ENCODE results near the gene BID.

The BID gene

DNA sequence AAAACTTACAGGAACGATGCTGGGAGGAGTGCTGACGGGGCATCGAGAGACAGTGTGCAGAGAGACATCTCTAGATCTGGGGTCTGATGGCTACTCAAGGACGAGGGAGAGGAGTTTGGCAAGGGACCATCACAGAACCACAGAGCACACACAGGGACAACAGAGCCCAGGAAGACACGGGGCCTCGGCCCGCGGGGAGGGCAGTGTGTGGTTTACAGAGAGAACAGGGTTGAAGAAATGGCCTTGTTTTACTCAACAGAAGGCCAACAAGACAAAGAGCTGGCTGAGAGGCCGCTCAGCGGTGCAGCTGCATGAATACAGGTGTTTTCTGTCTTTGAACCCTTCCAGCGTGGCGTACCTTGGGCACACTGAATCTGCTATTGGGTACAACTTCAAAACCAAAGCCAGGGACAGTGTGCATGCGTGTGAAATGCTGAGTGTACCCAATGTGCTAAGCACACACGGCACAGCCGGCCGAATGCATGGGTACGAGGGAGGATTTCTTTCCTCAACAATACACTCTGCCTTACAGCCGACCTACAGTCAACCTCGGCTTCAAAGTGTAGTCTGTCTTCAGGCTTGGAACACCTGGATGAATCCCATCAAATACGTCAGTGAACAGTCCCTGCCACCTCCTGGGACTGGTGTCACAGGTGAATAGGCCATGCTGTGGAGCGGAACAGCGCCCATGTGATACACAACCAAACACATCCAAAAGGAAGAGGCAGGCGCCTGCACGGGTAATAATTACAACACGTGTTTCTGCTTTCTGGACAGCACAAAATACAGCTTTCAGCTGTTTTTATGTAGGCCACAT is 20.7 kb upstream of the BID start:
- no peak for DNase-seq
- no peaks in the 10 kb centered on the region for H3K36me3 ChIP-seq
- no peak overlapping the region for H3K4me3 ChIP-seq (ENCODE audit: low read depth, low read length)
- TF ChIP-seq, protein P1, sequence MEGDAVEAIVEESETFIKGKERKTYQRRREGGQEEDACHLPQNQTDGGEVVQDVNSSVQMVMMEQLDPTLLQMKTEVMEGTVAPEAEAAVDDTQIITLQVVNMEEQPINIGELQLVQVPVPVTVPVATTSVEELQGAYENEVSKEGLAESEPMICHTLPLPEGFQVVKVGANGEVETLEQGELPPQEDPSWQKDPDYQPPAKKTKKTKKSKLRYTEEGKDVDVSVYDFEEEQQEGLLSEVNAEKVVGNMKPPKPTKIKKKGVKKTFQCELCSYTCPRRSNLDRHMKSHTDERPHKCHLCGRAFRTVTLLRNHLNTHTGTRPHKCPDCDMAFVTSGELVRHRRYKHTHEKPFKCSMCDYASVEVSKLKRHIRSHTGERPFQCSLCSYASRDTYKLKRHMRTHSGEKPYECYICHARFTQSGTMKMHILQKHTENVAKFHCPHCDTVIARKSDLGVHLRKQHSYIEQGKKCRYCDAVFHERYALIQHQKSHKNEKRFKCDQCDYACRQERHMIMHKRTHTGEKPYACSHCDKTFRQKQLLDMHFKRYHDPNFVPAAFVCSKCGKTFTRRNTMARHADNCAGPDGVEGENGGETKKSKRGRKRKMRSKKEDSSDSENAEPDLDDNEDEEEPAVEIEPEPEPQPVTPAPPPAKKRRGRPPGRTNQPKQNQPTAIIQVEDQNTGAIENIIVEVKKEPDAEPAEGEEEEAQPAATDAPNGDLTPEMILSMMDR (IDR thresholded peaks at IDR 0.05; ENCODE audit: low read depth, low read length) = no peak
- no peaks in the 10 kb centered on the region for H3K27me3 ChIP-seq (ENCODE audit: insufficient read depth, low read depth, severe bottlenecking)
- no peaks in the 10 kb centered on the region for H3K9me3 ChIP-seq (ENCODE audit: severe bottlenecking)
- no peak overlapping the region for H3K27ac ChIP-seq

DNA sequence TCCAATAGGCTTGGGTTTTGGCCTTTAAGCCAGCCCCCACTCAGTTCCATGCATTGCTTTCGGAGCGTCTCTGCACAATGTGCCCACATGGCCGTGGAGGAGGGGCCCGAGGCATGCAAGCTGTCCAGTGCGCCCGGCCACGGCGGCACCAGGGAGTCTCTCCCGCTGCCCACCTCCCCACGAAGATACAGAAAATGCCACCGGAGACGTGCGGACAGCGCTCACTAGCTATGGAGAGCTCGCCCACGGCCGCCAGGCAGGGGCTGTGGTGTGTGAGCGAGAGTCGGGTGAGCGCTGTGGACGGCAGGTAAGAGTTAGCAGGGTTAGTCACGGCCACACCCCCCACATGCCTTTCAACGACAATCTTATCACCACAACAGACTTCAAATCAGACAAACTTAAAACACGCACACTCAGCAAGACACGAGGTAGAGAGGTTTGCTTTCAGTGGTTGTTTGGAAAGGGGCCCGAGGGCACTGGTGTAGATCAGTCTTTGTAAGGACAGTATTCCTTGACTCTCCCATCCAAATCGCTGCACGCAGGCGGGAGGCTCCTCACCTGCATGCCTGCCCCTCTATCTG is 18.7 kb upstream of the BID start:
- no peak for DNase-seq
- TF ChIP-seq, protein P1 (IDR thresholded peaks at IDR 0.05; ENCODE audit: low read depth, low read length) = no peak
- Histone ChIP-seq H3K4me3 (ENCODE audit: low read depth, low read length) (no peak overlapping the region), H3K36me3 (no peaks in the 10 kb centered on the region; the same call in 1 of the 2 replicates), H3K9me3 (ENCODE audit: severe bottlenecking) (no peaks in the 10 kb centered on the region), H3K27me3 (ENCODE audit: insufficient read depth, low read depth, severe bottlenecking) (no peaks in the 10 kb centered on the region), H3K27ac (no peak overlapping the region)

DNA sequence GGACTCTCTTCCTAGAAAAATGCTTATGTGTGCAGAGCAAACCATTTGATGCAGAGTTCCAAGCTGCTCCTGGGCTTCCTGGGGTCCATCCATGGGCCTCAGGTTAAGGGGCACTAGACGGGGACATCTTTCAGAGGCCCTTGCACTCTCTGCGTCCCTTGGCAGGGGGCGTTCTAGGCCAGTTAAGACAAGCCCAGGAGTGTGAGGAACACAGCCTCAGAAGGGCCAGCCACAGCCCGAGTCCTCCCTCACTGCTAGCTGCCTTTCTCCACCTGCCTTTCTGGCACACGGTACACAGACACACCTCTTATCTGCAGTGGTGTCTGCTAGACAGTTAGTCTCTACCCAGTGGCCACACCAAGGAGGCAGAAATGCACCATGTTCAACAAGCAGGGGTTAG is 18.0 kb upstream of the BID start:
- TF ChIP-seq, protein P1 (IDR thresholded peaks at IDR 0.05; ENCODE audit: low read depth, low read length) = 0 out of 2 replicates have a peak, but pooled peaks have one; percentile 23
- Histone ChIP-seq H3K4me3 (ENCODE audit: low read depth, low read length) (no peak overlapping the region), H3K27ac (no peak overlapping the region)

DNA sequence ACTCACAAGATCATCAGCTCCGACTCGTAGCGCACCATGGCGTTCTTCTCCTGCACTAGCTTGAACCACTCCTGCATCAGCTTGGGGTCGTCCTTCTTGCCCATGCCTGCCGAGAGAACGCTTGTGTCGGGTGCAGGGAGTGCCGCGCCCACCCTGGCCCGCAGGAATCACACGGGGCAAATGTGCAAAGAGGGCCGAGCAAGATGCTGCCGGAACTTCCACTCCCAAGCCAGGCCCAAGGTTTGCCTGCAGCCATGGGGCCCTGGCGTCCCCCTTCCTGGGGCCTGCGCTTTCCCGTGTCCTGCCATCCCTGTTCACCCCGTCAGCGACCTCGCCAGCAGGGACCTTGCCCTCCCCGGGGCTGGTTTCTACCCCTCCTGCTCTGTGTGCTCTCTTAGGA is 16.9 kb upstream of the BID start:
- DNase-seq = no peak
- H3K27me3 ChIP-seq (ENCODE audit: insufficient read depth, low read depth, severe bottlenecking) = no peaks in the 10 kb centered on the region
- H3K27ac ChIP-seq = no peak overlapping the region
- no peaks in the 10 kb centered on the region for H3K9me3 ChIP-seq (ENCODE audit: severe bottlenecking)
- TF ChIP-seq, protein P1 (IDR thresholded peaks at IDR 0.05; ENCODE audit: low read depth, low read length) = no peak
- no peak overlapping the region for H3K4me3 ChIP-seq (ENCODE audit: low read depth, low read length)
- H3K36me3 ChIP-seq = no peaks in the 10 kb centered on the region; the same call in 1 of the 2 replicates

More for the DNA sequence above, 18.0 kb upstream of the BID start:
- DNase-seq = no peak
- Histone ChIP-seq H3K27me3 (ENCODE audit: insufficient read depth, low read depth, severe bottlenecking) (no peaks in the 10 kb centered on the region), H3K9me3 (ENCODE audit: severe bottlenecking) (no peaks in the 10 kb centered on the region), H3K36me3 (no peaks in the 10 kb centered on the region; the same call in 1 of the 2 replicates)

DNA sequence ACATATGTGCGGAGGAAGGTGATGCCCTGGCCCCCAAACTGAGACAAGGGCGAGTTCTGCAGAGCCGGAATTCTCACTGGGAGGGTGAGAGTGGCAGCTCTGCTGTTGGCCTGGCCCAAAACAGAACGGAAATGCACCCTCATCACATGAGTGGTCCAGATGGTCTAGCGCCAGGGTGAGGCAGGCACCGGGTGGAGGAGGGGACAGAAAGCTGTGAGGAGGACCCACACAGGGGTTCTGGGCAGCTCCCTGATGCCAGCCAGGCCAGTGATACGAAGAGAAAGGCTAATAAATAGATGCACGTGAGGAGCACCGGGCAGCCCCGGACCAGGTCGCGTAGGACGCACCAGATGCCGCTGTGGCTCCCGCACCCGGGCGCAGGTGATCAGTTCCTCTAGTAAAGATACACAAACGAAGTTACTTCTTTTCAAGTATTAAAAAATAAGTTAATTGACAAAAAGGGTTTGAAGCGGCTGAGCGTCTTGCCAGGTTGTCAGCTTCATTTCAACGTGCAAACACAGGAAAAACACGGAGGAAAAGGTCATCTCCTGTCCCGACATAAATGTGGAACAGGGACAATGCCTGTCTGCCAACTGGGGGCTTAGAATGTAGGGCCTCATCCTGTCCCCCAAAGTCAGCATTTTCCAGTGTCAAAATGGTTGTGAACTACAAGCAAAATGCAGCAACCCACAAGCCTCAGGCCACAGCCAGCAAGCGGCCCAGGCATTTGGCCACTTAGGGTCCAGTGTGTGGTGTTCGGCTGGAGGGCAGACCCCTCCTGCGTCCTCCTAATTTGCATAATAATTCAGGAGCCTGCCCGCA is 15.3 kb upstream of the BID start:
- no peak for DNase-seq
- Histone ChIP-seq H3K9me3 (ENCODE audit: severe bottlenecking) (no peaks in the 10 kb centered on the region), H3K36me3 (no peaks in the 10 kb centered on the region; the same call in 1 of the 2 replicates), H3K27me3 (ENCODE audit: insufficient read depth, low read depth, severe bottlenecking) (no peaks in the 10 kb centered on the region), H3K27ac (no peak overlapping the region), H3K4me3 (ENCODE audit: low read depth, low read length) (no peak overlapping the region)
- TF ChIP-seq, protein P1 (IDR thresholded peaks at IDR 0.05; ENCODE audit: low read depth, low read length) = no peak
